Skeletal muscle tissue (tissue), 4 donors: Measurements from ENCODE around the gene DNAJC12. TPM values are rescaled to one million over a fixed set of nuclear protein-coding genes. Genes with fewer than 3 reads are reported as not detected.

Experiments used
- H3K27ac ChIP-seq: one replicate; pipeline ENCODE4 v1.7.0; 2013; ENCODE audit warnings: mild to moderate bottlenecking, low read depth, low read length, inconsistent platforms
- H3K27me3 ChIP-seq, 3 donors: one replicate each; pipeline ENCODE4 v1.7.0; 2013; ENCODE audit warnings: low read length in 3 of 3; ENCODE audit not compliant: control insufficient read depth in 3 of 3, insufficient read depth in 3 of 3
- H3K36me3 ChIP-seq, 3 donors: one replicate each; pipeline ENCODE4 v1.7.0; 2013; ENCODE audit warnings: low read length in 3 of 3; ENCODE audit not compliant: control insufficient read depth in 3 of 3, insufficient read depth in 3 of 3
- H3K4me1 ChIP-seq, 3 donors: one replicate each; pipeline ENCODE4 v1.7.0; 2013; ENCODE audit warnings: low read length in 3 of 3, mild to moderate bottlenecking in 3 of 3; ENCODE audit not compliant: control insufficient read depth in 3 of 3, insufficient read depth in 3 of 3
- H3K4me3 ChIP-seq, 3 donors: one replicate each; pipeline ENCODE4 v1.7.0; 2013; ENCODE audit warnings: low read length in 3 of 3
- H3K9ac ChIP-seq, 3 donors: one replicate each; pipeline ENCODE4 v1.7.0; 2013; ENCODE audit warnings: low read length in 3 of 3, mild to moderate bottlenecking in 3 of 3, moderate library complexity in 2 of 3, low read depth in 1 of 3
- H3K9me3 ChIP-seq, 3 donors: one replicate each; pipeline ENCODE4 v1.7.0; 2013; ENCODE audit warnings: low read length in 3 of 3; ENCODE audit not compliant: control insufficient read depth in 3 of 3
- total RNA-seq: library from RNA; depleted of rRNA; stranded (reverse); fragments of >200 nt; gene quantifications from one replicate; pipeline ENCODE4 v1.2.3, GENCODE V29; 2014
- donor health status: Osteomylitis.

Gene DNAJC12
- total RNA-seq, 1 donor from 2014 or later = 3.1 TPM

DNA sequence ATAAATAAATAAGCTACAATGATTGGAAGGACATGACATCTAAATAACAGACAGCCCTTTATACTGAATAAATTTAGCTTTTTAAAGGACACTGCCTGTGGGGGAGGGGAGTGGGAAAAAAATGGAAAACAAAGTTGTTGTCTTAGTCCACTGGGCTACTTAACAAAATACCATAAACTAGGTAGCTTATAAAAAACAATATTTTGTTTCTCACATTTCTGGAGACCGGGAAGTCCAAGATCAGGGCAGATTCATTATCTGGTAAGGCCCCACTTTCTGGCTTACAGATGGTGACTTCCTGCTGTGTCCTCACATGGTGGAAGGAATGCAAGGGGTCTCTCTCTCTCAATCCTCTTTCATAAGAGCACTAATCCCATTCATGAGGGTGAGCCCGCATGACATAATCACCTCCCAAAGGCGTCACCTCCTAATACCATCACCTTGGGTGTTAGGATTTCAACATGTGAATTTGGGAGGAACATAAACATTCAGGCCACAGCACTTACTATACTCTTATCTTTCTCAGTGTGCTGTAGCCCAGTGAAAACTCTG is 43.0 kb downstream of the DNAJC12 start:
- no peak overlapping the region for H3K4me3 ChIP-seq

GRCh38 chr10:67794256-67794655 is 43.7 kb downstream of the DNAJC12 start:
- Histone ChIP-seq H3K27ac (no peak overlapping the region), H3K27me3 (no peaks in the 10 kb centered on the region), H3K4me1 (no peaks in the 10 kb centered on the region), H3K36me3 (no peaks in the 10 kb centered on the region), H3K9me3 (no peaks in the 10 kb centered on the region), H3K4me3 (no peak overlapping the region), H3K9ac (no peak overlapping the region)

More for the DNA sequence above, 43.0 kb downstream of the DNAJC12 start:
- Histone ChIP-seq H3K9me3 (no peaks in the 10 kb centered on the region), H3K9ac (peak overlapping the region in 1 of 3 donors; percentile 10), H3K4me1 (no peaks in the 10 kb centered on the region), H3K27ac (no peak overlapping the region), H3K27me3 (no peaks in the 10 kb centered on the region), H3K36me3 (no peaks in the 10 kb centered on the region)

DNA sequence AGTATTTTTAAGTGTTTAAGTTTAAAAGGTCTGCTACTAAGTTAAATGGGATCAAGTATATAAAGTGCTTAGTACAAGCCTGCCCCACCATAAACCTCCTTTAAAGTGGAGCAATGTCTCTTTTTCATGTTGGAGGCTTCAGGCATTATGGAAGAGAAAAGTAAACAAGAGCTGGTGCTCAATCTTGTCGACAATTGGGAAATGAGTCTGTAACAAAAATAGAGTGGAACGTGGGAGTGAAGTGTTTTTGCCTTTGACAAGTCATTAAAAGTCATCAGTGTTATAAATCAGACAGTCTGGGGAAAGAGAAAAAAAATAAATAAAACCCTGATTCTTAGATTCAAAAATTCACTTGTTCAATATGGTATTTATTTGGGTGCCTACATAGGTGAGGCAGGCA is 44.7 kb downstream of the DNAJC12 start:
- Histone ChIP-seq H3K27me3 (no peaks in the 10 kb centered on the region), H3K9ac (no peak overlapping the region), H3K4me3 (no peak overlapping the region), H3K36me3 (no peaks in the 10 kb centered on the region), H3K4me1 (peaks cover 0 to 7% (median 3%) of the 10 kb centered on the region in 3 donors), H3K27ac (no peak overlapping the region), H3K9me3 (no peaks in the 10 kb centered on the region)

DNA sequence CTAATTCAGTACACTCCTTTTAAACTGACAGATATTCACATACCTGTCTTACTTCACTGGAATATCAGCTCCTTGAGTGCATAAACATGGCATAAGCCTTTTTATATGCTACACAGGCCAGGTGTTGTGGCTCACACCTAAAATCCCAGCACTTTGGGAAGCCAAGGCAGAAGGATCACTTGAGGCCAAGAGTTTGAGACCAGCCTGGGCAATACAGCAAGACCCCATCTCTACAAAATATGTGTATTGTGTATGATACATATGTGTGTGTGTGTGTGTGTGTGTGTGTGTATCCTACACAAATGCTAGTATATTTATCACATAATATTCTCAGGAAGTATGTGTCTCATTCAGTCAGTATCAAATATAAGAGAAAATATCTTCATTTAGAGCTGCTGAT is 45.3 kb downstream of the DNAJC12 start:
- no peaks in the 10 kb centered on the region for H3K36me3 ChIP-seq
- no peaks in the 10 kb centered on the region for H3K27me3 ChIP-seq
- no peak overlapping the region for H3K4me3 ChIP-seq
- H3K27ac ChIP-seq = no peak overlapping the region
- peaks cover 0 to 8% (median 3%) of the 10 kb centered on the region in 3 donors for H3K4me1 ChIP-seq
- H3K9me3 ChIP-seq = no peaks in the 10 kb centered on the region
- no peak overlapping the region for H3K9ac ChIP-seq

DNA sequence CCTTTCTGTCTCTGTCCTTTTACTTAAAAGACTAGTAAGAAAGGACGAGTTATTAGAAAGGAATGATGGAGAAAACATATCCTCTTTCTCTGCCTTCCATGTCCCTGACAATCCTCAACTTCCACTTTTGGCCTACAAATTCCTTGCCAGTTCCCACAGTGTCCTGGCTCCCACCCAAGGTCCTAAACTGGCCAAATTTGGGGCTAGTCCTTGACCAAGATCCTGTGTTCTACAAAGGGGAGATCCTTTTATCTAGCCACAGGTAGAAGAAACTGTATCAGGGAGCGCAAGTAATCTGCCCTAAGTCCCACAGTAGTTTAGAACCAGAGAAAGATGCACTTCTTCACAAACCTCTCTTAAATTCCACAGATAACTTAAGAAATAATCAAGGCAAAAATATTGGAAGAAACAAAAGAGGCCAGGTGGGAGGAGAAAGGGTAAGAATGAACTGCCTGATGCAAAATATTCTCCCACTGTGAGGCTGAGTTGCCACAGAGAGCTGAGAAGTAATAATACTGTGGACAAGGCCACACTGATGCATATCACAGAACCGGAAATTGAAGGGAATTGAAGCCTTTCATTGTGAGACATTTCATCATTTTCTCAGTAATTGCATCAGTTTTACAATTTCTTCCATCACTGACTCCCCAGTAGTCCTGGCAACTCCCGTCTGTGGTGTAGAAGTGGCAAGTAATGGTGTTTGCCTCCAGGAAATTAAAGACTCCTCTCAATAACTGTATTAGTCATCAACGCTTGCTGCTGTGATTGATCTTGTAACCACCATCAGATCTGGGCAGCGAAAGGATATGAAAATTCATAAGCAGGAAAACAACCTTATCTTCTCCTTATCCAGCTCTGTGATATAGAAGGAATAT is 47.2 kb downstream of the DNAJC12 start:
- H3K27me3 ChIP-seq = no peaks in the 10 kb centered on the region
- H3K27ac ChIP-seq = no peak overlapping the region
- peaks cover 0 to 8% (median 3%) of the 10 kb centered on the region in 3 donors for H3K4me1 ChIP-seq
- H3K4me3 ChIP-seq = no peak overlapping the region
- no peaks in the 10 kb centered on the region for H3K9me3 ChIP-seq
- H3K36me3 ChIP-seq = no peaks in the 10 kb centered on the region
- no peak overlapping the region for H3K9ac ChIP-seq

- Histone ChIP-seq H3K27ac (no peak overlapping the region), H3K9ac (no peak overlapping the region), H3K4me3 (no peak overlapping the region), H3K36me3 (no peaks in the 10 kb centered on the region), H3K4me1 (peaks cover 0 to 8% (median 3%) of the 10 kb centered on the region in 3 donors), H3K27me3 (no peaks in the 10 kb centered on the region), H3K9me3 (no peaks in the 10 kb centered on the region)
These were observed 48.2 kb downstream of the DNAJC12 start for GRCh38 chr10:67789769-67790168.

DNA sequence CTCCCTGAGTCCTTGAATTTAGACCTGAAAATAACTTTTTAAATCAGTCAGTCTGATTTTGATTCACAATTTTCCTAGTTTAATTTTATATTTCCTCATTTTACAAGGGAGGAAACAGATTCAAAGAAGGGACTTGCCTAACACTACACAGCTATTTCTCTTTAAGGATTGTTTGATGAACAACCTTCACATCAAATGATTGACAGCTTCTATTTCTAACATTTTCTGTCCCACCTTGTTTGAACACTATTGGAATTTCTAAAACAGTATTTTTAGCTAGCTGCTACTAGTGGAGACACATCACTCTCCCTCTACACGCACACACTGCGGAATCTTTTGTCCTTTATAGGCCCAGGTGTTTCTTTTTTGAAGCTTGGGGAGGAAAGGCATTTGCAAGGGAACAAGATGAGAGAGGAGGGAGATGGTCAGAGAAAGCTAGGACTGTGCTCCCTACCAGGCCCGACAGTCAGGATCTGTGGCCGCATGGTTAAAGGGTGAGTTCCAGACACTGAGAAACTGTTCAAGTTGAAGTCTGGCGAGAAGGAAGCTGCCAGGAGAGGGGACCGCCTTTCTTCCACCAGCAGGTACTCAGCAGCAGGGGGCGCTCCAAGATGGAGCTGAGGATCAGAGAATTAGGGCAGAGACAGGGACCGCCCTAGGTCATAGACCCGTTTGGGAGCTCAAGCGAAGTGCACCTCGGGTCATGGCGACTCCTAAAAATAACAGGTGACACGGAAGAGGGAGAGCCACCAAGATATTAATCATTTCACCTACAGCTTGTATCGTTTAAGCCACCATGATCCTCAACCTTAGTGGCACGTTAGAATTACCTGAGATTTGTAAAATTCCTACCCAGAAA is 49.7 kb downstream of the DNAJC12 start:
- H3K9ac ChIP-seq = peak overlapping the region in 1 of 3 donors; percentile 34
- no peaks in the 10 kb centered on the region for H3K27me3 ChIP-seq
- H3K4me3 ChIP-seq = no peak overlapping the region
- H3K36me3 ChIP-seq = no peaks in the 10 kb centered on the region
- no peaks in the 10 kb centered on the region for H3K9me3 ChIP-seq
- H3K4me1 ChIP-seq = peaks cover 0 to 8% (median 3%) of the 10 kb centered on the region in 3 donors
- H3K27ac ChIP-seq = no peak overlapping the region

GRCh38 chr10:67785098-67785497 is 52.9 kb downstream of the DNAJC12 start:
- Histone ChIP-seq H3K27ac (no peak overlapping the region), H3K4me1 (peaks cover 0 to 8% (median 3%) of the 10 kb centered on the region in 3 donors), H3K4me3 (no peak overlapping the region), H3K9ac (no peak overlapping the region), H3K36me3 (no peaks in the 10 kb centered on the region), H3K9me3 (no peaks in the 10 kb centered on the region), H3K27me3 (no peaks in the 10 kb centered on the region)

DNA sequence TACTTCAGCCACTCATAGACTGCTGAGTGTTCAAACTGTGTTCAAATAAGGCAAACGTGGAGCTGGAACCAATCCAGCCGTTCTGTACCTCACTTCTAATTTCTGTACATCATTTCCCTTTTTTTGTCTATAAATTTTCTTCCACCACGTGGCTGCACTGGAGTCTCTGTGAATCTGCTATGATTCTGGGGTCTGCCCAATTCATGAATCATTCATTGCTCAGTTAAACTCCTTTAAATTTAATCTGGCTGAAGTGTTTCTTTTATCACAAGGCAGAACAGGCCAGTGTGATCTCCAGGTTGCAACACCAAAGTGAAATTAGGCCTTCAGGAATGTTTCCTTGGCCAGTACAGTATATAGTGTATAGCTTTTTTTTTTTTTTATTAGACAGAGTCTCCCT is 53.5 kb downstream of the DNAJC12 start:
- H3K4me3 ChIP-seq = no peak overlapping the region
- H3K4me1 ChIP-seq = peaks cover 0 to 8% (median 6%) of the 10 kb centered on the region in 3 donors
- no peak overlapping the region for H3K9ac ChIP-seq
- no peaks in the 10 kb centered on the region for H3K36me3 ChIP-seq
- H3K9me3 ChIP-seq = no peaks in the 10 kb centered on the region
- no peaks in the 10 kb centered on the region for H3K27me3 ChIP-seq
- H3K27ac ChIP-seq = no peak overlapping the region
